ENCODE results near the gene CHST4.
"Not testable (repeated sequence)": the region's sequence is repeated elsewhere in the genome, so short reads cannot be mapped to it uniquely, and the experiment has no call there.

The CHST4 gene

DNA sequence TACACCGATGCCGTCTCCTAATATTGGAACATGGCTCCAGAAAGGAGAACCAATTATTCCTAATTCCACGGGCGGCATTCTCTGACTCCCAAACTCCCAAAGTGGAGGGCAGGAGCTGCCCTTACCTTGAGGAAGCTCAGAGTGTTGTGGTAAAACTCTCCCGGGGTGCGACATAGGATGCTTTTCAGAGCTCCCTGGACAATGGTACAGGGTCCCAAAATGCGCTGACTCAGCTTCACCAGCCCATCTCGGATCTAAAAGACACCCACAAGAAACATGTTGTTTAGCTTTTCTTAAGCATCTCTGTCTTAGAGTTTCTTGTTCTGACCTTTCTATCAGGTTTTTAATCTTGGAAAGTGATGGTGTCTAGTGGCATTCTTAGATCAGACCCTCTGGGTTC is 43.9 kb downstream of the CHST4 start:
- no peak for DNase-seq (ENCODE audit: low read depth)

DNA sequence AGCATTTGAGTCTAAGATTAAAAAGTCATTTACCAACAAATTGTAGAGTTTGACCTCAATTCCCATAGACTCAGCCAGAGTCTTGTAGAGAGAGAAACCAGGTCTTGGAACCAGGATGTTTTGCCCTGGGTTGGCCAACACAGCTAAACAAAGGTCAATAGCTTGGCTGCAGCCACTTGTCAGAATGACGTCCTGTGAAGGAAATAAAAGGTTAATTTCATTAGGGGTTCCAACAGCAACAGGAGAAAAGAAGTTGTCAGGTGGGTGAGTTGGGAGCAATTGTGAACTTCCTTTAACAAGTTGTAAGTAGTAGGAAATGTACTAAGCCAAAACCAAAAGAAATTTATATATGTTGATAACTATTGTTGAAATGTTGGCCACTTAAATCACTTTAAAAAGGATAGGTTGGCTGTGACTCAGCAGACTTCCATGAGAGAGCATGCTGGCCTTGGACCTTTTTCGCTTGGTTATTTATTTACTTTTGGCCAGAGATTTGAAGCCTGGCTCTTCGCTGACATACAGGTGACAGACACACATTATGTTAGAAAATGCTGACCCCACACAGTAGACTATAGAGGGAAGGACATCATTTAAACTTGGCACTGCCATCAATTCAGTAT is 46.4 kb downstream of the CHST4 start:
- DNase-seq (ENCODE audit: low read depth) = no peak

DNA sequence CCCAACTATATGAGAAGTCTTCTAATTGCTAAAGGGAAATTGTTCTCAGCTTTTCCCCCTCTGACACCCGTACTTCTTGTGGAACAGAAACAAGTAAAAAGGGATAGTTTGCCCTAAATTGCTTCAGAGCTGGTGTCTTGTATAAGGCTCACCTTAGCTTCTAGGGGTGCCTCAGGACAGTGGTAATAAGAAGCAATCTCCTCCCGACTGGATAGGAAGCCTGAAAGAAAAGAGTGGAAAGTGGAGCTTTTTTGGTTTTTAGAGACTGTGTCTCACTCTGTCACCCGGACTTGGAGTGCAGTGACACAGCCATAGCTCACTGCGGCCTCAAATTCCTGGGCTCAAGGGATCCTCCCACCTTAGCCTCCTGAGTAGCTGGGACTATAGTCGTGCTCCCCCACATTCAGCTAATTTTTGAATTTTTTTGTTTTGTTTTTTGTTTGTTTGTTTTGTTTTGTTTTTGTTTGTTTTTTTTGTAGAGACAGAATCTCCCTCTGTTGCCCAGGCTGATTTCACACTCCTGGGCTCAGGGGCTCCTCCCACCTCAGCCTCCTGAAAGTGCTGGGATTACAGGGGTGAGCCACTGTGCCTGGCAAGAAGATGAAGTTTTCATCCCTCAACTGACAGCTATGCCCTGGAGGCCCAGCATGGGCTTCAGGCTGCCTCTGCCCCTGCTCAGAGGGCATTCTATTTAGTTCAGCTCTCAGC is 47.3 kb downstream of the CHST4 start:
- DNase-seq (ENCODE audit: low read depth) = no peak

DNA sequence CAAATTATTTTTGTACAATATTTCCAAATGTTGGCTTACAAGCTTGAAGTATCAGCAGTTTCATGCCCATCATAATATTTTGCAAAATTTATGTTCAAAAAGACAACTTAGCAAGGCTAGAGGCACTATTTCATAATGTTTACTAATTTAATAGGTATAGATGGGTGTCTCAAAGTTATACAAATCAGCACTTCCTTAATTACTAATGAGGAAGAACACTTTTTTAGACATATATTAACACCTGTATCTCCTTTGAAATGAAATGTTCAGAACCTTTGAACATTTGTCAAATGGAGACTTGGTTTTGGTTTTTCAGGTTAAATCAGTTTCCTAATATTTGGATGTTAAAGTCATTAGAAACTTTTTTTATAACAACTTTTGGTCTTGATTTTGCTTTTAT is 48.5 kb downstream of the CHST4 start:
- DNase-seq (ENCODE audit: low read depth) = no peak

DNA sequence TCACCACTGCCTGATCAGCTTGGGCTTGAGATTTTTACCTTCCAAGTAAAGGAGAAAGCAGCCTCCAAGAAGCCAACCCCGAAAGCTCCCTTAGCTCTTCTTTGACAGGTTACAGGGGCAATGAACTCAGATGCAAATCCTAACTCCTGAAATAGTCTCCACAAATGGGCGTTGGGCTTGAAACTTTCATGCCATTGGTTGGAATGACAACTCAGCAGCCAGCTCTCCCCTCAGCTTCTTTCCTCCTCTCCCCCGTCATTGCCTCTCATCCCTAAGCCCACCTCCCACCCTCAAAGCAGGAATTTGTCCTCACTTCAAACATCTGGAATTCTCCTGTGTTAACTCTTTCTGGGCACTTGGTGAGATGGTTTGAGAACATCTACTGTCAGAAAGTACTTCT is 50.7 kb downstream of the CHST4 start, which contains the start of gene TAT:
Gene TAT, minus strand, starts transcription at position 122 of the 400 bp plus-strand sequence. CDS start 677 bp downstream, outside the sequence.
- no peak for DNase-seq (ENCODE audit: low read depth)

DNA sequence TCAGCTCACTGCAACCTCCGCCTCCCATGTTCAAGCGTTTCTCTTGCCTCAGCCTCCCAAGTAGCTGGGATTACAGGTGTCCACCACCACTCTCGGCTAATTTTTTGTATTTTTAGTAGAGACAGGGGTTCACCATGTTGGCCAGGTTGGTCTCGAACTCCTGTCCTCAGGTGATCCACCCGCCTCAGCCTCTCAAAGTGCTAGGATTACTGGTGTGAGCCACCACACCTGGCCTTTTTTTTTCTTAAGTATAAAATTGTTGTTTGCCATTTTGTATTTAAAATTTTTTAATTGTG is 56.3 kb downstream of the CHST4 start:
- DNase-seq (ENCODE audit: low read depth) = not testable (repeated sequence)

DNA sequence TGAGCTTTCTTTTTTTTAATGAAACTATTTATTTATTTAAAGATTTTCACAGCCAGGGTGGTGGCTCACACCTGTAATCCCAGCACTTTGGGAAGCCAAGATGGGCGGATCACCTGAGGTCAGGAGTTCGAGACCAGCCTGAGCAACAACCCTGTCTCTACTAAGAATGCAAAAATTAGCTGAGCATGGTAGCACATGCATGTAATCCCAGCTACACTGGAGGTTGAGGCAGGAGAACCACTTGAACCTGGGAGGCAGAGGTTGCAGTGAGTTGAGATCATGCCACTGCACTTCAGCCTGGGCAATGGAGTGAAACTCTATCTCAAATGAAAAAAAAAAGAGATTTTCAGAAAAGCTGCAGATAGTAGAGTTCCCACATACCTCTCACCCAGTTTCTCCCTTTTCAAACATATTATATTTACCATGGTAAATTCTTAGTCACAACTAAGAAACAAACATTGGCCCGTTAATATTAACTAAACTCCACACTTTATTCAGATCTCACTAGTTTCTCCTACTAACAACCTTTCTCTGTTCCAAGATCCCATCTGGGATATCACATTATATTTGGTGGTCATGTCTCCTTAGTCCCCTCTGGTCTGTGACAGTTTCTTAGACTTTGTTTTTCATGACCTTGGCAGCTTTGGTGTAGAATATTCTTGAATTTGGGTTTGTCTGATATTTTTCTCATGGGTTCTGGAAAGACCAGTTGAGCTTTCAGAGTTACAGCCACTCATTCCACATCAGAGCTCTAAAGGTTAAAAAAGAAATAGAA is 58.5 kb downstream of the CHST4 start:
- no peak for DNase-seq (ENCODE audit: low read depth)

DNA sequence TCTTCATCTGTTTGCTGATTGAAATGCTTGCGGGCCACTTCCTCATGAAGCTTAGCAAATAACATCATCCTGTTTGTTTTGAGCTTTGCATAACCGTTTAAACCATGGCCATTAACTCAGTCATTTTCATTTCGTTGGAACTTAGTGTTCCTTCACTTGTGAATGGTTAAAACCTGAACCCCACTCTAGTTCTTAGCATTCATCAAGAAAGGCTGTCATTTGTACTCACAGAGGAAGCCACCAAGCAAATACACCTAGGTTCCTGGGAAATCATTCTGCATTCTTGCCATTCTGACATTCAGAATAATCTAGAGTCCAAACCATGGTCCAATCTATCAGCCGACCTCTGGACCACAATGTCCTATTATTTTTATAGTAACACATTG is 59.1 kb downstream of the CHST4 start:
- no peak for DNase-seq (ENCODE audit: low read depth)

Measured in stimulated activated CD8-positive, alpha-beta memory T cell treated with anti-CD3 and anti-CD28 coated beads, Interleukin-12 subunit alpha, Interleukin-12 subunit beta, amount 100 ng/mL, for 1 hour (primary cell).